SK-N-SH treated with all-trans-retinoic acid at 6 μM for 48 hours (cell line): ENCODE data around the gene HHIPL1.

ENCODE experiments used
- BACH2 ChIP-seq: fragments of 250-450 bp; sonication (Bioruptor Pico); IDR thresholded peaks from 2 replicates; pipeline ENCODE4 v1.9.0; 2021; ENCODE audit warnings: mild to moderate bottlenecking, borderline replicate concordance
- CREB5 ChIP-seq: fragments of 250-450 bp; sonication (Bioruptor Pico); IDR thresholded peaks from 2 replicates; pipeline ENCODE4 v1.5.1; 2020; ENCODE audit warnings: low read depth, mild to moderate bottlenecking, moderate library complexity
- RARB ChIP-seq: fragments of 250-450 bp; sonication (Bioruptor Pico); IDR thresholded peaks from 2 replicates; pipeline ENCODE4 v1.8.0; 2021; ENCODE audit warnings: mild to moderate bottlenecking, moderate library complexity
- TCF4 ChIP-seq: fragments of 250-450 bp; sonication (Bioruptor Pico); IDR thresholded peaks from 2 replicates; pipeline ENCODE4 v1.8.0; 2021; ENCODE audit warnings: mild to moderate bottlenecking, moderate library complexity, borderline replicate concordance

GRCh38 chr14:99624971-99625370 lies 20.0 kb upstream of the HHIPL1 start:
- TF ChIP-seq CREB5 (no peak), BACH2 (CRISPR knock-in tag) (no peak), TCF4 (no peak), RARB (CRISPR knock-in tag) (no peak)
